A549 (cell line): ENCODE results near the gene SCO2.

ENCODE experiments used
- EP300 ChIP-seq, 2 experiments: fragments of >200 bp; sonication (Bioruptor Twin); formaldehyde crosslinking; IDR thresholded peaks; 2 replicates in 1 of 2; 3 replicates in 1 of 2; pipeline ENCODE4 v1.6.1; 2016 to 2017
- GATA3 ChIP-seq: IDR thresholded peaks from 2 replicates; pipeline ENCODE4 v1.6.1; 2012; ENCODE audit warnings: borderline replicate concordance
- HOXA7 ChIP-seq: fragments of 250-450 bp; sonication (Bioruptor Pico); IDR thresholded peaks from 2 replicates; pipeline ENCODE4 v1.5.0; 2020; ENCODE audit warnings: mild to moderate bottlenecking, moderate library complexity
- MYC ChIP-seq: IDR thresholded peaks from 2 replicates; pipeline ENCODE4 v1.6.1; 2012; ENCODE audit warnings: mild to moderate bottlenecking, inconsistent platforms, low read length, improper control_type of control experiment, borderline replicate concordance
- POLR2A ChIP-seq: IDR thresholded peaks from 2 replicates; pipeline ENCODE4 v1.6.1; 2012; ENCODE audit warnings: mild to moderate bottlenecking, low read length
- RAD21 ChIP-seq, 2 experiments: fragments of >200 bp in 1 of 2; sonication (Bioruptor Twin) in 1 of 2; formaldehyde crosslinking in 1 of 2; IDR thresholded peaks in 1 of 2; conservative IDR thresholded peaks in 1 of 2; 2 replicates in 1 of 2; 3 replicates in 1 of 2; pipeline ENCODE4 v1.6.1; 2012 to 2018; ENCODE audit warnings: inconsistent platforms in 1 of 2
- SMC3 ChIP-seq: fragments of >200 bp; sonication (Bioruptor Twin); formaldehyde crosslinking; IDR thresholded peaks from 3 replicates; pipeline ENCODE4 v1.6.1; 2018; ENCODE audit warnings: inconsistent platforms
- SREBF2 ChIP-seq: fragments of 450-650 bp; IDR thresholded peaks from 2 replicates; pipeline ENCODE4 v1.6.1; 2014; ENCODE audit warnings: mild to moderate bottlenecking, moderate library complexity
- TF ChIP-seq, protein P1 (sequence below): fragments of >200 bp; sonication (Bioruptor Twin); formaldehyde crosslinking; IDR thresholded peaks from 3 replicates; pipeline ENCODE4 v1.5.1; 2016
- TF ChIP-seq, protein P2 (sequence below): IDR thresholded peaks from 2 replicates; pipeline ENCODE4 v1.6.1; 2012
- TF ChIP-seq, protein P3 (sequence below): fragments of 450-650 bp; IDR thresholded peaks from 2 replicates; pipeline ENCODE4 v1.6.1; 2014; ENCODE audit warnings: antibody characterized with exemption
- TF ChIP-seq, protein P4 (sequence below): fragments of 200-600 bp; sonication (generic); IDR thresholded peaks from 2 replicates; pipeline ENCODE4 v1.6.1; 2016; ENCODE audit warnings: antibody characterized with exemption, mild to moderate bottlenecking, moderate library complexity

DNA sequence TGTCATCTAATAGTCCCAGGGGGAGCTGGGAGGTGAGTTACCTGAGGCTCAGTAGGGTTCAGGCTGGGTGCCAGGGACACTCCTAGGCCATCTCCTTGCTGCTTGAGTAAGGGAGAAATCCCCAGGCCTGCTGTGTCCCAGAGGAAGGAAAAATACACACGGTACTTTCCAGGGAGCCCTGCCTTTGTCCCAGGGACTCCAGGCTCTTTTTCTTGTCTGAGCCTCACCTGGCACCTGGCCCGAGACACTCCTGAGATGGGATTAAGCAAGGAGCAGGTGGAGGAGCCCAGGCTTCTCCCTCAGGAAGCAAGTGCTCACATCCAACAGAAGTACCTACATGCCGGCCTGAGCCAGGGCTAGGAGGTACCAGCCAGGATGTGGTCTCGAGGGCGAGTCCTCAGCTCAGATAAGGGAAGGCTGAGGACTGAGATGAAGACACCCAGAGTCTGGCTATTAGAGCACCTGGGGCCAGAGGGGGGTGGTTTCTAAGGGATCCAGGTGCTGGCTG is 19.4 kb upstream of the SCO2 start:
- TF ChIP-seq RAD21 (conservative IDR thresholded peaks at IDR 0.05 in 1 of 2, IDR thresholded peaks at IDR 0.05 in 1 of 2) = no peak
- TF ChIP-seq, protein P1, sequence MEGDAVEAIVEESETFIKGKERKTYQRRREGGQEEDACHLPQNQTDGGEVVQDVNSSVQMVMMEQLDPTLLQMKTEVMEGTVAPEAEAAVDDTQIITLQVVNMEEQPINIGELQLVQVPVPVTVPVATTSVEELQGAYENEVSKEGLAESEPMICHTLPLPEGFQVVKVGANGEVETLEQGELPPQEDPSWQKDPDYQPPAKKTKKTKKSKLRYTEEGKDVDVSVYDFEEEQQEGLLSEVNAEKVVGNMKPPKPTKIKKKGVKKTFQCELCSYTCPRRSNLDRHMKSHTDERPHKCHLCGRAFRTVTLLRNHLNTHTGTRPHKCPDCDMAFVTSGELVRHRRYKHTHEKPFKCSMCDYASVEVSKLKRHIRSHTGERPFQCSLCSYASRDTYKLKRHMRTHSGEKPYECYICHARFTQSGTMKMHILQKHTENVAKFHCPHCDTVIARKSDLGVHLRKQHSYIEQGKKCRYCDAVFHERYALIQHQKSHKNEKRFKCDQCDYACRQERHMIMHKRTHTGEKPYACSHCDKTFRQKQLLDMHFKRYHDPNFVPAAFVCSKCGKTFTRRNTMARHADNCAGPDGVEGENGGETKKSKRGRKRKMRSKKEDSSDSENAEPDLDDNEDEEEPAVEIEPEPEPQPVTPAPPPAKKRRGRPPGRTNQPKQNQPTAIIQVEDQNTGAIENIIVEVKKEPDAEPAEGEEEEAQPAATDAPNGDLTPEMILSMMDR = no peak
- TF ChIP-seq EP300 (IDR thresholded peaks at IDR 0.05) = no peak
- TF ChIP-seq MYC = no peak
- TF ChIP-seq, protein P2, sequence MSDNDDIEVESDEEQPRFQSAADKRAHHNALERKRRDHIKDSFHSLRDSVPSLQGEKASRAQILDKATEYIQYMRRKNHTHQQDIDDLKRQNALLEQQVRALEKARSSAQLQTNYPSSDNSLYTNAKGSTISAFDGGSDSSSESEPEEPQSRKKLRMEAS = no peak
- TF ChIP-seq HOXA7 = no peak
- TF ChIP-seq SREBF2 = no peak
- no peak for TF ChIP-seq POLR2A
- TF ChIP-seq, protein P3, sequence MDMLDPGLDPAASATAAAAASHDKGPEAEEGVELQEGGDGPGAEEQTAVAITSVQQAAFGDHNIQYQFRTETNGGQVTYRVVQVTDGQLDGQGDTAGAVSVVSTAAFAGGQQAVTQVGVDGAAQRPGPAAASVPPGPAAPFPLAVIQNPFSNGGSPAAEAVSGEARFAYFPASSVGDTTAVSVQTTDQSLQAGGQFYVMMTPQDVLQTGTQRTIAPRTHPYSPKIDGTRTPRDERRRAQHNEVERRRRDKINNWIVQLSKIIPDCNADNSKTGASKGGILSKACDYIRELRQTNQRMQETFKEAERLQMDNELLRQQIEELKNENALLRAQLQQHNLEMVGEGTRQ = no peak
- TF ChIP-seq SMC3 = no peak
- TF ChIP-seq GATA3 = no peak
- TF ChIP-seq, protein P4, sequence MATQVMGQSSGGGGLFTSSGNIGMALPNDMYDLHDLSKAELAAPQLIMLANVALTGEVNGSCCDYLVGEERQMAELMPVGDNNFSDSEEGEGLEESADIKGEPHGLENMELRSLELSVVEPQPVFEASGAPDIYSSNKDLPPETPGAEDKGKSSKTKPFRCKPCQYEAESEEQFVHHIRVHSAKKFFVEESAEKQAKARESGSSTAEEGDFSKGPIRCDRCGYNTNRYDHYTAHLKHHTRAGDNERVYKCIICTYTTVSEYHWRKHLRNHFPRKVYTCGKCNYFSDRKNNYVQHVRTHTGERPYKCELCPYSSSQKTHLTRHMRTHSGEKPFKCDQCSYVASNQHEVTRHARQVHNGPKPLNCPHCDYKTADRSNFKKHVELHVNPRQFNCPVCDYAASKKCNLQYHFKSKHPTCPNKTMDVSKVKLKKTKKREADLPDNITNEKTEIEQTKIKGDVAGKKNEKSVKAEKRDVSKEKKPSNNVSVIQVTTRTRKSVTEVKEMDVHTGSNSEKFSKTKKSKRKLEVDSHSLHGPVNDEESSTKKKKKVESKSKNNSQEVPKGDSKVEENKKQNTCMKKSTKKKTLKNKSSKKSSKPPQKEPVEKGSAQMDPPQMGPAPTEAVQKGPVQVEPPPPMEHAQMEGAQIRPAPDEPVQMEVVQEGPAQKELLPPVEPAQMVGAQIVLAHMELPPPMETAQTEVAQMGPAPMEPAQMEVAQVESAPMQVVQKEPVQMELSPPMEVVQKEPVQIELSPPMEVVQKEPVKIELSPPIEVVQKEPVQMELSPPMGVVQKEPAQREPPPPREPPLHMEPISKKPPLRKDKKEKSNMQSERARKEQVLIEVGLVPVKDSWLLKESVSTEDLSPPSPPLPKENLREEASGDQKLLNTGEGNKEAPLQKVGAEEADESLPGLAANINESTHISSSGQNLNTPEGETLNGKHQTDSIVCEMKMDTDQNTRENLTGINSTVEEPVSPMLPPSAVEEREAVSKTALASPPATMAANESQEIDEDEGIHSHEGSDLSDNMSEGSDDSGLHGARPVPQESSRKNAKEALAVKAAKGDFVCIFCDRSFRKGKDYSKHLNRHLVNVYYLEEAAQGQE = no peak
